AG09319 (cell line): ENCODE data around the gene AGBL1.

Experiments used
- DNase-seq: peaks from one replicate; pipeline ENCODE4 v3.0.0-alpha.2; 2010; ENCODE audit warnings: low read depth; ENCODE audit errors: extremely low read depth
- CTCF ChIP-seq: IDR thresholded peaks from 2 replicates; pipeline ENCODE4 v1.5.1; 2011; ENCODE audit warnings: low read depth, mild to moderate bottlenecking, inconsistent platforms, low read length, moderate library complexity

Gene AGBL1

GRCh38 chr15:86163816-86164215 lies 84.1 kb downstream of the AGBL1 start:
- TF ChIP-seq CTCF: no peak
- DNase-seq: no peak

- no peak for DNase-seq
- TF ChIP-seq CTCF: no peak
Measured at GRCh38 chr15:86164232-86164898, 84.7 kb downstream of the AGBL1 start.

- no peak for TF ChIP-seq CTCF
- no peak for DNase-seq
Measured at GRCh38 chr15:86165265-86166211, 85.9 kb downstream of the AGBL1 start.

GRCh38 chr15:86167841-86168240 lies 88.2 kb downstream of the AGBL1 start:
- no peak for DNase-seq
- no peak for TF ChIP-seq CTCF

GRCh38 chr15:86178845-86179244 lies 99.2 kb downstream of the AGBL1 start:
- DNase-seq: no peak
- TF ChIP-seq CTCF: no peak

GRCh38 chr15:86183596-86184491 lies 104.2 kb downstream of the AGBL1 start:
- TF ChIP-seq CTCF: no peak
- DNase-seq: no peak
